HG03457 (cell line): Measurements from ENCODE around the gene ADAMTS2.

Source experiments
- ATAC-seq: cut with Tn5 transposase; IDR thresholded peaks from one replicate; pipeline ENCODE4 v1.9.1; 2021; ENCODE audit warnings: moderate number of reproducible peaks; ENCODE audit not compliant: unreplicated experiment

ADAMTS2 gene

DNA sequence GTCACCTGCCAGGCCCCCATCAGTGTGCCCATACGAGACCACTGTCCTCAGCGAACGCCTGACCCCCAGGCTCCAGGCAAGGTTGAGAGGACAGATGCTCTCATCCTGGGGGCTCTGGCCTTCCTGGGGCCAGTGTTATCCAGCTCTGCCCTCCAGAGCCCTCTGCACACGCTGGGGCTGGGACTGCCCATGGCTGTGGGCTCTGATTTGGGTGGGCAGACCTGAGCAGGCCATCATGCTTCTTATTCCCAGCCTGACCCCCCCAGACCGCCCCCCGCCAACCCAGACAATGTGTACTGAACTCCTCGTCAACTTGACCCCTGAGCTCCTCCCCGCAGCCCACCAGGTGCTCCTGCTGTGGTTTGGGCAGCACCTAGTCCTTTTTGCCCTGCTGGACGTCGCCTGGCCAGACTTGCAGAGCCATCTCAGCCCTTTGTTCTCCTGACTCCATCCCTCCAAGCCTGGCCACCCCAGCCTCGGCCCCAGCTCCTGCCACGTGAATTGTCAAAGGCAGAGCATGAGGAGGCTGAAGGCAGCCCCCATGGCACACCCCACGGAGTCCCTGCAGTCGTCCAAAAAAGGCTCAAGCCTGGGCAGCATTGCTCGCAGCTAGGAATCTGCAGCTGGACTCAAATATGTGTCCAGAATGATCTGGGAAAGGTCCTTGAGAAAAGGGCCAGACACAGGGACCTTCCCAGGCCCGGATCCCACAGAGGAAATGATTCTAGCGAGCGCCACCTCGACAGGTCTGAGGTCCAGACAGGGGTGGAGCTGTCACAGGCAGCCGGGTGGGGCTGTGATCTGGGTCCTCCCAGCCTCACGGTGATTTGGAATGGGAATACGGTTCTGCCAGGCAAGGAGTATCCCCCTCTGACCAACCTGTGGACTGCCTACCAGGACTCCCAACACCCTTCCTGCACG, 87.0 kb downstream of the ADAMTS2 start:
- no peak for ATAC-seq

DNA sequence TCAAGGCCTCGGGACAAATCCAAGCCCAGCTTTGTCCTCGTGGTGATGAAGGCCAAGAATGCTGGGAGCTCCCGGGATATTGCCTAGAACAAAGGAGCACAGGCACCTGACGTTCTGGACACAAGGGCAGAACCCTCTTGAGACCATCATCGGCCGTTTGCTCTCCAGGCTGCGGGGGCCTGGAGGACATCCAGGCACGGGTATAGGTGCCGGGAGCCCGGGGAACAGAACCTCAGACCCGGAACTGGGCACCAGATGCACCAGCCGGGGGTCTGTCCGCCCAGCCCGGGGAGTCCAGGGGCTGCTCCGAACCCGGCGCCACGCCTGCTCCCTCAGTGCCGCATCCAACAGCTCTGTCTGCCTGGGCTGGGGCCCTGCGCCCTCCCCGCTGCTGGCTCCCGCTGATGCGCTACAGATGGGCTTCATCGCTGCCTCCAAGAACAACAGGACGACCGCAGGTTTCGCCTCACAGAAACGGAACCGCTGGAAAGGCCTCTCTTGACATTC, 88.0 kb downstream of the ADAMTS2 start:
- no peak for ATAC-seq

DNA sequence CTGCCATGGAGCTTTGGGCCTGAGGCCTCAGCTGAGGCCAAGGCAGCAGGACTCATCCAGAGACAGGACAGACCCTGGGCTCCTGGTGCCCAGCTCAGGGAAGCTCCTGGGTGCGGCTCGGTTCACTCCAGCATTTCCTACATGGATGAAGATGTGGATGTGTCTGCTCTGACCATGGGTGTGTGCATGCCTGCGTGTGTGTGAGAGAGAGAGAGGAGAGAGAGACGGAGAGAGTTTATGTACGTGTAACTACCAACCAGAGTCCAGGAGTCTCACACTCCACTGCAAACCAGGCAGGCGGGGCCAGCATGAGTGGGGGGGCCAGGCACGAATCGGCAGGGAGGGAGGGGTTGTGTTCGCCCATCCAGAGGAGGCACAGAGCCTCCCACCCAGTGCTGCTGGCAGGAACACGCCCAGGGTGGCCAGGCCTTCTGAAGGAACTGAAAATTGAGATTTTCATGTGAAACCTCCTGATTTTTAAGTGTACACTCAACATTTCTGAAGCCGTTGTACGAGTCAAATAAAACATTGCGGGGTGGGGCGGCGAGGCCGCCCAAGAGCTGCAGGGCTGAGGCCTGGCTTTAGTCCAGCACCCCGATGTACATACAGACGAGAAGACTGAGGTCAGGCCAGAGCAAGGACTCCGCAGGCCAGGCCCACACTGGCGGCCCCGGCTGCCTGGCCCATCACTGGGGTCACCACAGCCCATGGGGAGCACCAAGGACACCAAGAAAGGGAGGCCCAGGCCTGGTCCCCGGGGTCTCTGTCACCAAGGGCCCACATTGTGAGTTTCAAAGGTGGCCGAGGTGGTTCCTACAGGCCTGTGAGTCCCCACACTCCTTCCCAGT, 88.7 kb downstream of the ADAMTS2 start:
- ATAC-seq: no peak

DNA sequence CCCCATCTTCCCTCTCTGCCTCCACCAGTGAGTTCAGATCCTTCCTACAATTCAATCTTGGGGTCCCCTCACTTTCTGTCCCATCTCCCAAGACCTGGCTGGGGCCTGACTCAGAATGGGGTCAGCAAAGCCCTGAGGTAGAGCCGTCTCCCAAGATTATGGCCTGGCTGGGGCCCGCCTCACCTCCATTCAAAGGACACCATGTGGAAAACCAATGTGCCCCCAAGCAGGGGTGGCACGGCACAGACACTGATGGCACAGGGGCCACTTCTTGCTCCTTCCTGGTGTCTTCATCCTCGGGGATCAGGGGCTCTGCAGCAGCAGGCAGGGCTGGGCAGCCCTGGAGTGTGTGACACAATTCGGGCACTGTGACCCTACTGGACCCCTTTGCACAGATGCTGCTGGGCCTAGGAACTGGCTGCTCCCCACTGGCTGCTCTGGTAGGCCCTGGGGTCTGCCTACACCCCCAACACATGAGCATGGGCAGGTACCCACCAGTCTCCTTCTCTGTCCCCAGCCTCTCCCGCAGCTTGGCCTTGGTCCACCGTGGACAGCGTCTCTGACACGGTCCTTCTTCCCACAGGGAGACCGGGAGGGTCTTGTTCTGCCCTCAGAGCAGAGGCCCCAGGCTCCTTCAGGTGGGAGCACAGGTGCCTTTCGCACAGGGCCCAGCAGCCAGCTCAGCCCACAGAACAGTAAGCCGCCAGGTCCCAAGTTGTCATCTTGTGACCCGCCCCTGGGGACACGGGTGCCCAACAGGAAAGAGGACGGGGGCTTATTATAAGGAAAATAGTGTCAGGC, 89.5 kb downstream of the ADAMTS2 start:
- no peak for ATAC-seq

DNA sequence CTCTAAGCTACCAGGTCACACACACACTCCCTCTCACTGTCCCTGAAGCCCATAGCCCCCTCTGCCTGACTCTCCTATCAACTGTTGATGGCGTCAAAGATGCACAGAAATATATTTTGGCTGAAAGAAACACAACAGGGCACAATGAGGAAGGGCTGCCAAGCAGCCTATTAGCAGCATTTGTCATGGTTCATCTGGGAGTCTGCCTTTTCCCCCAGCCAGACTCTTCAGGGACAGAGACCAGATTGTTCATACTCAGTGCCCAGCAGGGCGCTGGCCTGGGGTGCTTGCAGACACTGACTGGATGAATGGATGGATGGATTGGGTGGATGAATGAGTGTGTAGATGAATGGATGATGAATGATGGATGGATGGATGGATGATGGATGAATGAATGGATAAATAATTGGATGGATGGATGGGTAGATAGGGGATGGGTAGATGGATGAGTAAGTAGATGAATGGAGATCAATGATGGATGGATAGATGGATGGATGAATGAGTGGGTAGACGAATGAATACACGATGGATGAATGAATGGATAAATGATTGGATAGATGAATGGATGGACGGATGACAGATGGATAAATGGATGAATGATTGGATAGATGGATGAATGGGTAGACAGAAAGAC, 90.5 kb downstream of the ADAMTS2 start:
- no peak for ATAC-seq

DNA sequence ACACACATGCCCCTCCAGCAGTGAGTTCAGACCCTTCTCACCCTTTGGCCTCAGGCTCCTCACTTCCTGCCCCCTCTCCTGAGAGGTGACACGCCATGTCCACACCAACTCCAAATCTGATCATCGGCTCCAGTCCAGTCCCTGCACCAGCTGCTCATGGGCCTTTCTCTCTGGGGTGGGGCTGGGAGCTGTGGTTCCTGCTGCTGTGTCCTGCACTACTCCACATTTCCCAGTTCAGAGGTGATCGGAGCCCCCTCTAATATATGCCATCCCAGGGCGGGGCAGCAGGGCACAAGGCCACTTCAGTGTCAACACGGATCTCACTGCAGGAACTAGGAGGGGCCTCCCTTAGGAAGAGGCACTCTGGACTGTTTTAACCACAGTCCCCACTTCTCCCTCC, 91.5 kb downstream of the ADAMTS2 start:
- no peak for ATAC-seq

DNA sequence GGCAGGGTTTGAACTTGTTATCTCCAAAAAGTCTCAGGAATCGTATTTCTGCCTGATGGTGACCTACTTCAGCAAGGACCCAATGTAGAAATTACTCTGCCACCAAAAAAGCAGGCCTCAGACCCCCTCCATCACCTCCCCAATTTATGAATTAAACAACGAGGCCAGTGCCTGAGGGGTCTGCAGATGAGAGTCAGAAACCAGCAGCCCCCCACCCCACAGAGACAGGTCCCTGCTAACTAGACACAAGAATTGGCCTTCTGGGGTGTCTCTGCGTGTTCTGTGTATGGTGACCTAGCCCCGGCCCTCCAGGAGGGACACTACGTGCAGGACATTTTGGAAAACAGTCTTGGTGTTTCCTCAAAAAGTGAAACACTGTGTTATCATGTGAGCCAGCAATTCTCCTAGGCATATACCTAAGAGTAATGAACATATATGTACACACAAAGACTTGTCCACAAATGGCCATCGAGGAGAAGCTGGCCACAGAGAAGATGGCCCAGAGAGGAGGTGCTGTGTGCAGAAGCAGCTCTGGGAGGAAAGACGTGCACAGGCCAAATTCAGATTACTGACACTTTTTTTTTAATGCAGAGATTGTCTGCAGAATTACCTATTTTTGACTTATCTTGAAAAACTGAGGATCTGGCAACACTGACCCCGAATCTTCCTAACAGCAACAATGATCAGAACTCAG, 93.8 kb downstream of the ADAMTS2 start:
- no peak for ATAC-seq

DNA sequence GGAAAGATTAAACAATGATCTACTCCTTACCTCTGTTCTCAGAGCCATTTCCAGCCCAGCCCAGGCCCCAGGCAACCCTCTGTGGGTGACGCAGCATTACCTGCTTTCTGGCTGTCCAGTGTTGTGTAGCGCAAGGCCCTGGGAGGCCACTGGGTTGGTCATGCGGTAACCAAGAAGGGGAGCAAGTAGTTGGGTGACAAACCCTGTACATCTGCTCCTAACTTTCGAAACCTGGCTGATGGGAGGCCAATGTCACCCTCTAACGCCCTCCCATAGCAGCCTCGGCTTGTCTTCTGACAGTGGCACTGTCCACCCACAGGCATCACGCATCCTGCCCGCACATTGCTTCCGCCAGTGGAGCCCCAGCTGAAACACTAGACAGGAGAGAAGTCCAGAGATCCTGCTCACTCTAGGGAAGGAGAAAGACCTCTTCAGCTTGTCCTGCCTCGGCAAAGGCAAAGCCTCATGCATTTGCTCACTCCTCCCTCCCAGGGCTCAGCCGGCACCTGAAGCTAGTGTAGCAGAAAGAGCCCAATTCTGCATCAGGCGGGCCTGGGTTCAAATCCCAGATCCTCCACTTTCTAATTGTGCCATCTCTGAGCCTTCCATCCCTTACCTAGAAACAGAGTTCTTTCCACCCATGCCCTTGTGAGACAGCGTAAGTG, 94.6 kb downstream of the ADAMTS2 start:
- ATAC-seq: no peak

DNA sequence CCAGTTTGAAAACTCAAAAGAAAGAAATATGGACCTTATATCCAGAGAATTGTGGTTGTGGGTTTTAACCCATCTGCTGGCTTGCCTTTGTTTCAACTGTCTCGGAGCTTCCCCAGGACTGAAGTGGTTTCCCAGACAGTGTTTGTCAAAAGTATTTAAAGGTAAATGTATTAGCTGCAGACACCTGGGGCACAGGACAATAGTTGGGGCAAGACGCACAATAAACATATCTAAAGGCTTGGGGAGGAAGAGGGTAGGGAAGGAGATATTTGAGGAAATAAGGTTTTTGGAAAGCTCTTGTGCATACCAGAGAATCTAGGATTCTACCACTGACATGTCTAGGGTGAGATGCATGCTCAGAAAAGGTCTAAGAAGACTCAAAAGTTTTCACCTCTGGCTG, 99.0 kb downstream of the ADAMTS2 start:
- no peak for ATAC-seq

DNA sequence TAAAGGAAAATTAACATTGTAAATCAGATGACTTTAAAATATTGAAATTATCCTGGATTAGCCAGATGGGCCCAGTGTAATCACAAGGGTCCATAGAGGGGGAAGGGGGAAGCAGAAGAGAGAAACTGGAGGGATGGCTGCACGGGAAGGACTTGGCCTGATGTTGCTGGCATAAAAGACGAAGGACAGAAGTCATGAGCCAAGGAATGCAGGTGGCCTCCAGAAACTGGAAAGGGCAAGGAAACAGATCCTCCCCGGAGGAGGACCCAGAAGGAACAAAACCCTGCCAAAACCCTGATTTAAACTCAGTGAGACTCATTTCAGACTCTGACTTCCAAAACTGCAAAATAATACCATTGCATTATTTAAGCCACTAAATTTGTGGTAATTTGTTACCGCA, 100.2 kb downstream of the ADAMTS2 start:
- no peak for ATAC-seq

DNA sequence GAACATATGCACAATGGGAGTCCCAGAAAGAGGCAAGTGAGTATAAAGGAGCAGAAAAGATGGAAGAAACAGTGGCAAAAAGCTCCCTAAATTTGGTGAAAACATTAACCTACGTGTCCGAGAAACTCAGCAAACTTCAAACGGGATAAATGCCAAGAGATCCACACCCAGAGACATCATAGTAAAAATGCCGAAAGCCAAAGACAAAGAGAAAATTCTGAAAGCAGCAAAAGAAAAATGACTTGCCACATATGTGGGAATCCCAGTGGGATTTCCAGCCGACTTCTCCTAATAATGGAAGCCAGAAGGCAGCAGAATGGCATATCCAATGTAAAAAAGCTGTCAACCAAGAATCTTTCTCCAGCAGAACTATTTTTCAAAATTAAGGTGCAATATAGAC, 101.2 kb downstream of the ADAMTS2 start:
- no peak for ATAC-seq

DNA sequence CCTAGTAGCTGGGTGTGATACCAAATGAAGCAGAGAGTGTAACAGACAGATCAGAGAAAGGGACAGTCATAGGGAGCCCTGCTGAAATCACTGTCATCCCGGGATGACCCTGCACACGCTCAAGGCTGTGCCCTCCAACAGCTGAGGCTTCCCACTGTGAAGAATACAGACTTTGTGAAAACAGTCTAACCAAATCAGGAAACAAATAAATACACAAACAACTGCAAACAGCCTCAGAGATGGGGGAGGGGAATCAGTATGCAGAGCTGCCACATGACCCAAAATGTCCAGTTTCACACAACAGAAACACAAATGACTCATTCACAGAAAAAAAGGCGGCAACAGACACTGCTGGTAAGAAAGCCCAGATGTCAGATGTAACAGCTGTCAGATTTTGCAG, 101.9 kb downstream of the ADAMTS2 start:
- ATAC-seq: no peak

DNA sequence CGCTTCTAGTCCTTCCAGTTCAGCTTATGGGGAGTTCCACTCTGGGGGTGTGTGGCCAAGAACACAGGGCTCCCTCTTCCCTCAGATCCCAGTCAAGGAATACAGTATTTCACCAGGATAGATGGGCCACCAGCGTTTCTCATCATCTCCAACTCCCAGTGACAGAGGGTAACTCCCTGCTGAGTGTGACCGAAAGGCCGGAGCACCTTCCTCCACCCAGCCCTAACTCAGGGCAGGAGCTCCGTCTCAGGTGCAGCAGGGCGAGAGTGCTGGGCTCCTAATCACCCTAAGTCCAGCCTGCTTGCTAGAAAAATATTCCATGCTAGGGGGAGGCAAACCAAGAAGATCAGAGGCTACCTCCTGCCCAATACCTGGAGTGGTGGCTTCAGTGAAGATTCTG, 102.6 kb downstream of the ADAMTS2 start:
- no peak for ATAC-seq

DNA sequence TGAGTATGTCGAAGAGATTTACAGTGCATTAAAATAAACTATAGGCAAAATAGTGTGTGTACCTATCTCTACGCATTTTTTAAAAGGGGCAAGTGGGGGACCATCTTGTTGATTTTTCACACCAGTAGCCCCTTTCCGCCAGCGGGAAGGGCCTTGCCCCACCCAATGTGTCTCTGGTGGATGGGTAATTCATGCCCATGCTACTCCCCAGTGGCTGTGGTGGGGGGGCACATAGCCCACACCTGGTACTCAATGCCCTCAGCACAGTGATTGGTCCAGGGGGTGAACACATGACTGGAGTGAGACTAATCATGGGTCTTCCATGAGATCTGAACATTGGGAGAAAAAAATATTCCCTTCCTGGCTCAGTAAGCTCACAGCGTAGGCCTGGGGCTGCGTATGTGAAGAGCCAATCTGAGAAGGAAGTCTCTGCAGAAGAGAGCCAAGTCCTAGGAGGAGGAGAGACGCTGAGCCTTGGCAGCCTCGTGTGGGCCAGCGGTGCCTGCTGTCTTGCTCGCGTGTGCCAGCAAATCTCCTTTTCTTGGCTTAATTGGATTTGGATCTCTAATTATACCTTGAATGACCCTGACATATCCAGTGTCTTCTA, 103.4 kb downstream of the ADAMTS2 start:
- ATAC-seq: no peak

DNA sequence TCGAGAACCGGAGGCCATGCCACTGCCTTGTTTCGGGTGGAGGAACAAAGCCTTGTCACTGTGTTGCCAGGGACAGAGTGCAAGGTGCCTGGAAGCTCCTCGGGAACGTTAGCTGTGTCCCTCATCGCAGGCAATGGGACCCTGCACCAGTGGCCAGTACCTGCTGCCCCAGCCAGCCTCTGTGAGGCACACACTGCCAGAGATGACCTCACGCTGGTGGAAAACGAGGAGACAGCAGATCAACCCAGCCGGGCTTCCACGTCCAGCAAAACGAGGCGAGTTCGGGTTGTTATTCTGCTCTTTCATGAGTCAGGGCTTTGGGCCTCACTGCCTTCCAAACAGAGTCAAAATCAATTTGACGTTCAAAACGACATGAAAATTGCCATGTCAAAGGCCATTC, 104.1 kb downstream of the ADAMTS2 start:
- no peak for ATAC-seq

DNA sequence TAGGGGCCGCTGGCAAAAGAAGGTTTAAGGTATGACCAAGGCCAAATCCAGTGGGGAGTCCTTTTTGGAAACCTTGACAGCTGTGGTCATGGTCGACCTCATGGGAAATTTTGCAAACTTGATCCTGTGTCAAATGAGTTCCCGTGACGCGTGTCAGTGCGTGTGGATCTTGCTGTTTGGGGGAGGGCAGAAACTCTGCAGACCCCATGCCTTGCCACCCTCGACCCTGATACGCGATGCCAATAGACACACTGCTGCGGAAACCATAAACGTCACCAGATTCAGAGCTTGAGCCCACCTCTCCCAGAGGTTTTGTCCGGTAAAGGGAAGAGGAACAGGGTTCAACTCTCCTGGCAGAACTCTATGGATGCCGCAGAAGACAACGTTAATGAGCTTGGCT, 104.7 kb downstream of the ADAMTS2 start:
- no peak for ATAC-seq

DNA sequence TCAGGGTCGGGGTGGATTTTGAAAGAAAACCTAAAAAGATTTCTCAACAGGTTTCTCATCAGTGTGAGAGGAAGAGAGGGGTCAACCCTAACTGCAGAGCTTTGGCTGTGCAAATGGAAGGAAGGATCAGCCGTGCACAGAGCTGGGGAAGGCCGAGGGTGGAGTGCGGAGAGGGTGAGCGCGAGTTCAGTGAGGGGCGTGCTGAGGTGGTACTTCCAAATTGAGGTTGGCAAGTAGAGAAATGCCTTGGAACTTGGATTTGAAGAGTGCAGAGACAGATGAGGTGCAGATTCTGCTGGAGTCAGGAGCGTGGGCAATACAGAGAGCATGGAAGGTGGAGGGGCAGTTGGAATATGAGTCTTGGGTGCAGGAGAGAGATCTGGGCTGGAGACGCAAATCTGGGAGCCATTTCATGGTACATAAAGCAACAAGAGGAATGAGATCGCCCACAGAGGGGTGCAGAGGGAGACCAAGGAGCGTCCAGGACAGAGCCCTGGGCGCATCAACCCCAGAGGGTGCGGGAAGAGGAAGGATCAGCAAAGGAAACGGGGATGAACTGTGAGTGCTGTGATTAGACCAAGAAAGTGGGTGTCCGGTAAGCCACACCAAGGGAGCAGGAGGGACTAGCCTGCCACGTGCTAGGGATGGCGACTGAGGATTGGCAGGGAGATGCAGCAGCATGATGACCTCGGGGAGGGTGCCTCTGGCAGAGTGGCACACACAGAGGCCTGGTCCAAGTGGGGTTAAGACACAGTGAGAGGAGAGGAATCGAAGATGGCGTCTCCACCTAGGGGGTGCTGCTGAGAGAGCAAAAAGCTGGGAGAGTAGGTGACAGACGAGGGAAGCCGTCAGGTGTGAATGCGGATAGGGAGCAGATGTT, 105.8 kb downstream of the ADAMTS2 start:
- ATAC-seq: no peak

DNA sequence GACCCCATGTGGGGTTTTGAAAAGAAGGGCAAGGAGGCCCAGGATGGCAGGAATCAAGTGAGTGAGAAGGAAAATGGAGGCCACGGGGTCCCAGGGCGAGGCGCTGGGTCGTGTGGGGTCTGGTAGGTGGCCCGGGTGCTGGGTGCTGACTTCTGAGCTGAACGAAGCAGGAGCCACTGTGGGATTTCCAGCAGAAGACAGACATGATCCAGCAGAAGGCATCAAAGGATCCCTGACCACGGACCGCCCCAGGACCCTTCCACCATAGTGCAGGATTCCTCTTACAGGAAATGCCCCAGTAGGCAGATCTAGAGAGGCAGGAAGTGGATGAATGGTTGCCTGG, 106.7 kb downstream of the ADAMTS2 start:
- ATAC-seq: no peak
